Inflammatory macrophage treated with lipopolysaccharide for 1 hour (primary cell): Measurements from ENCODE around the gene CA7.

ENCODE experiments used
- DNase-seq, 2 donors: peaks; one replicate each; pipeline ENCODE4 v3.0.0-alpha.2; 2020 to 2022

Gene CA7

DNA sequence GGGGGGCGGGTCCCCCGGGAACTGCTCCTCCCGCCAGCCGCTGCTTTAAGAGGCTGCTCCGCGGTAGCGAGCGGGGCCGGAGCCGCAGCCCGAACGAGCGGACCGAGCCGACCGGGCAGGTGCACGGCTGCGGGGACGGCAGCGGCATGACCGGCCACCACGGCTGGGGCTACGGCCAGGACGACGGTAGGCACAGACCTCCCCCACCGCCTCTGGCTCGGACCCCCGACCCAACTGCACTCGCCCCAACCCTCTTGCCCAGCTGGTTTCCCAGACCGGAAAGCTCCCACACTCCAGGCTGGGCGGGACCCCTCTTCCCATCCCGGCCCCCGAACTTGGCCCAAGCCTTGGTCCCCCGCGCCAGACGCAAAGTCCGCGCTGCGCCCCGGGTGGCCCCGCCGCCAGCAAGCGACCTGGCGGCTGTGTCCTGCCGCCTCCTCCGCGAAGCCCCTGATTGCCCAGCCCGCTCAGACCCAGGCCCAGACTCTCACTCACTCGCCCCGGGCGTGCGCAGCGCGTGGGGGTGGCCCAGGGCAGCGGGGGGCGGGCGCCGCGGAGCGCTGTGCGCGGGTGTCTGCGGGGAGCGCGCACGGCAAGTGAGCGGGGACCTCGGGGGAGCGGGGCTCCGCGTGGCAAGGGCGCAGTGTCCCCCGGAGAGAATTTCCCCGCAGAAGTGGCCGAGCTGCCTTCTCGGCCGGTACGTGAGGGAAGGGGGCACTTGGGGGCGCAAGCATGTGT is at the start of gene CA7:
Gene CA7 (plus strand): TSS at position 73 of the 738 bp plus-strand sequence. CDS start 74 bp downstream, at position 147.
- no peak for DNase-seq

DNA sequence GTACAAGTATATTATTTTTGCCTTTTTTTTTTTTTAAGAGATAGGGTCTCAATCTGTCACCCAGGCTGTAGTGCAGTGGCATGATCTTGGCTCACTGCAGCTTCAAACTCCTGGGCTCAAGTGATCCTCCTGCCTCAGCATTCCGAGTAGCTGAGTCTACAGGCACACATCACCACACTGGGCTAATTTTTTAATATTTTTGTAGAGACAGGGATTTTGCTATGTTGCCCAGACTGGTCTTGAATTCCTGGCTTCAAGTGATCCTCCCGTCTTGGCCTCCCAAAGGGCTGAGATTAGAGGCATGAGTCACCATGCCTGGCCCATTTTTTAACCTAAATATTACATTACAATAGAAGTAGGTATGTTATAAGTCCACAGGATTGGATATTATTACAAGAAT is 46.1 kb upstream of the CA7 start:
- DNase-seq: no peak

DNA sequence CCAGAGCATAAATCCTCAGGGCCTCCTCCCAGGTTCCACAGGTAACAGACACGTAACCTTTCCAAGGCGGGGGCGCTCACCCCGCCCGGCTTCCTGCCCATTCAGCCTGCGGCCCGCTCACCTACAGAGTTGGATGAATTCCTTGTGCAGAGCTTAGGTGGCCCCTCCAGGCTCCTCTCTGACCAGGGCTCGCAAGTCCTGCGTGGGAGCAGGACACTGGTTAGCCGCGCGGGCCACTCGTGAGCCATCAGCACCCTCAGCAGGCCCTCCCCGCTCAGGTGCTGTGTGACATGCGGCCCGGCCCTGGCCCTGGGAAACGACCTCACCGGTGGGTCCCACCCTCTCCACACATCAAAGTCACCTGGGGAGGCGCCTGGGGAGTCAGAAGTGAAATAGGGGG is 43.4 kb upstream of the CA7 start:
- DNase-seq: no peak

DNA sequence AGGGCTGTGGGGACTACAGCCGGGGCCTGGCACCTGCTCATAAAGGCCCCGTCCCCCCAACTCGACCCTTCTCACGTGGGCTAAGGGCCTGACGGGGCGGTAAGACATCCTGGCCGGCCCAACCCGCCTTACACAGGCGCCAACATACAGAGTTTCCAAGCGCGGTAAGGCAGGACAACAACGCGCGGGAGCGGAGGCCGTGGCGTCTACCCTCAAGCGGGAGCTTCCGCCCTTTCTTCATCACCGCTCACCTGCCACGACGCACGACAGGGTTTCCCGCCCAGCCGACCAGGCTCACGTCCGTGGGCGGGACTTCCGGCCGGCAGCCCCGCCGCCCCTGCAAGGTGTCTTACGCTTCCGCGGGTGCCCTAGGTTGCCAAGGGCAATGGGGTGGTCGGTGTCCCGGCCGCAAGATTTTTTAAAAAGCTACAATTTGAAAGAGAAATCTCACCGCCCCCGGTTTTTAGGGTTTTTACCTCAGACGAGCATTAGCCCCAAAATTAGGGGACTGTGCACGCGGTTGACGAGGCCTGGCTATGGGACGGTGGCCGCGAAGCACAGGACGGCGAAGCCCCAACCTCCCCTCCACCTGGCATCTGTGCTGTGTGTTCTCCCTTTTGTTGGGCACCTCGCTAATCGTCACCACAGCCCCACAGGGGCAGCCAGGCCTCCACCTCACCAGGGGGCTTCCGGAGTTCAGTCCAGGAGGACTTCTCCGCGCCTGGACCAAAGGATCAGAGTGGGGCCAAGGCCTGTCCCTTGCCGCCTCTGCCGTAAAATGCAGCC is 42.7 kb upstream of the CA7 start, which contains the start of gene TERB1:
Gene TERB1 (minus strand): TSS at position 265 of the 786 bp plus-strand sequence. CDS start 4,786 bp downstream, outside the sequence.
- DNase-seq: no peak

DNA sequence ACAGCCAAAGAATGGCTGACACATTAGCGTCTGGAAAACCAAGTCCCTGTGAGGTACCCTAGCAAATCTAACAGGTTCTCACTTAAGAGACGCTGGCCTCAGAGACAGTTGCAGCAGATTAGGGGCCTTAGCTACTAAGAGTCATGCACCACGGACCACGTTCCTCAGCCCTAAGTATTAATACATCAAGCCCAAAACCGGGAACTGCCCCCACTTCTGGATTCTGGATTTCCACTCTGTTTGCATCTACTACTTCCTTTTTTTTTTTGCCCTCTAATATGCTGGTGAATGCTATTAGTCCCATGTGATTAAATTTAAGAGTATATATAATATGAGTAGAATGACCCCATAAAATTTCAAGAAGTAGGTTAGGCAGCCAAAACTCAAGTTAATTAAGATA is 42.1 kb upstream of the CA7 start:
- peak; percentile 23 to 44 for DNase-seq

DNA sequence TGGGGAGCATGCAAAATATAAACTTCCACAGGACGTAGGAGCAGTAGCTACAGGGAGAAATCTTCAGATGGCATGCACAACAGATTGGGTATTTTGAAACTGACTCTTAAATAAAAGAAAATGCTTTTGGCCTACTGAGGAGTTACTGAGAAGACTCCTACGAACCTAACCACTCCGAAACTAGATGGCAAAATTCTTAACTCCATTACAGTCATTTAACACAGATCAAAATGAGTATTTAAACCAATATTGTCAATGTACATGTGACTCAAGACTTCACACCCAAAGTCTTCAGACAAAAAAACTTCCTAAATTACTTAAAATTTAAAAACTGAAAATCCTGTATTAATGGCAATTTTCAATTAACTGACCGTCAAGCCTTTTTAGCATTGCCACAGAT is 34.4 kb upstream of the CA7 start:
- no peak for DNase-seq

DNA sequence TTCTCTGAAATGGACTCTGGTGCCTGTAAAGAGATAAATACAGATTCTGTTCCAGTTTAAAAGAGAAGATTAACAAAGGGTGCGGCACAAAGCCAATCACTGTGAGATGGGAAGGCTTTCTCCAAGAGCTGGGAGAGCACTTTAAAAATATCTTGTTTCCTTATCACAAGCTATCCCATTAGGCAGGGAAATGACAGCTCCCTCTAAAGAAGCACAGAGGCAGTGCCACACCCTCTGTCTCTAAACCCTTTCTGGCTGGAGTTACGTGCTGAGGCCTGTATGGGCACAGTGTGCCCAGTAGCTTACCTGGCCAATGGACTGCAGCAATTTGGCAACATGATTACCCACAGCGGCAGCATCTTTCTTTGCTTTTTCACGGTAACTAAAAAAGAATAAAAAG is 33.8 kb upstream of the CA7 start:
- DNase-seq: no peak

DNA sequence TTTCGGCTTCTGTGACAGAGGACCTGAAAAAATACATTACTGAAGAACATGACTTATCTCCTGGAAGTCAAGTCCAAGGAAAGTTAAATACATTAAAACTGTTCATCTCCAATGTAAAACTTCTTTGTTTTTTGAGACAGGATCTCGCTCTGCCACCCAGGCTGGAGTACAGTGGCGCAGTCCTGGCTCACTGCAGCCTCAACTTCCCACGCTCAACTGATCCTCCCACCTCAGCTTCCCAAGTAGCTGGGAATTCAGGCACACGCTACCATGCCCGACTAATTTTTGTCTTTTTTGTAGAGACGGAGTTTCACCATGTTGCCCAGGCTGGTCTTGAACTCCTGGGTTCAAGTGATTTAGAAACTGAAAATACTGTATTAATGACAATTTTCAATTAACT is 33.2 kb upstream of the CA7 start:
- DNase-seq: no peak

DNA sequence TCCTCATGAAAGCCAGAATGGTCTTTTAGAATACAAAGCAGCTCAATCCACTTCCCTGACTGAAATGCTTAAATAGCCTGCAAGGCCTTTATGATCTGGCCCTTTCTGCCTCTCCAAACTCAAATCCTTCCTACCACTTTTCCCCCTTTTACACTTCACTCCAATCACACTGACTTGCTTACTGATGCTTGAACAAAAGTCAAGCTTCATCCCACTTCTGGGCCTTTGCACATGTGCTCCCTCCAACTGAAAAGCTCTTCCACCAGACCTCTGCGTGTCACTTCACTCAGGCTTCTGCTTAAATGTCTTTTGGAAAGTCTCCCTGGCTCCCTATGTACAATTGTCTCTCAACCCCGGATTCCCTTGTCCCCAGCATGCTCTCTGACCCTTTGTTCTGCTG is 29.5 kb upstream of the CA7 start:
- no peak for DNase-seq

DNA sequence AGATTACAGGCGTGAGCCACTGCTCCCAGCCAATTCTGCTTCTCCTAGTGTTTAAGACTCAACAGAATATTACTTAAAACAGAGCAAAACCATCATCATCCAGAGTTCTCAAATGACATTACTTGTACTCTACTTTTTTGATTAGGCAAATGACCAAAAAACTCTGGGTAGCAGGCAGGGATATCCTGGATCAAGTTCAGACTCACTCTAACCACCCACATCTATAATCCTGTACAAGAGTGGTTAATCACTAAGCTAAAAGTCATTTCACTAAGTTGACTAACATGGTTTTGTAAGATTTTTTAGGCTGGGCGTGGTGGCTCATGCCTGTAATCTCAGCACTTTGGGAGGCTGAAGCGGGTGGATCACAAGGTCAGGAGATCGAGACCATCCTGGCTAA is 20.2 kb upstream of the CA7 start:
- no peak for DNase-seq

DNA sequence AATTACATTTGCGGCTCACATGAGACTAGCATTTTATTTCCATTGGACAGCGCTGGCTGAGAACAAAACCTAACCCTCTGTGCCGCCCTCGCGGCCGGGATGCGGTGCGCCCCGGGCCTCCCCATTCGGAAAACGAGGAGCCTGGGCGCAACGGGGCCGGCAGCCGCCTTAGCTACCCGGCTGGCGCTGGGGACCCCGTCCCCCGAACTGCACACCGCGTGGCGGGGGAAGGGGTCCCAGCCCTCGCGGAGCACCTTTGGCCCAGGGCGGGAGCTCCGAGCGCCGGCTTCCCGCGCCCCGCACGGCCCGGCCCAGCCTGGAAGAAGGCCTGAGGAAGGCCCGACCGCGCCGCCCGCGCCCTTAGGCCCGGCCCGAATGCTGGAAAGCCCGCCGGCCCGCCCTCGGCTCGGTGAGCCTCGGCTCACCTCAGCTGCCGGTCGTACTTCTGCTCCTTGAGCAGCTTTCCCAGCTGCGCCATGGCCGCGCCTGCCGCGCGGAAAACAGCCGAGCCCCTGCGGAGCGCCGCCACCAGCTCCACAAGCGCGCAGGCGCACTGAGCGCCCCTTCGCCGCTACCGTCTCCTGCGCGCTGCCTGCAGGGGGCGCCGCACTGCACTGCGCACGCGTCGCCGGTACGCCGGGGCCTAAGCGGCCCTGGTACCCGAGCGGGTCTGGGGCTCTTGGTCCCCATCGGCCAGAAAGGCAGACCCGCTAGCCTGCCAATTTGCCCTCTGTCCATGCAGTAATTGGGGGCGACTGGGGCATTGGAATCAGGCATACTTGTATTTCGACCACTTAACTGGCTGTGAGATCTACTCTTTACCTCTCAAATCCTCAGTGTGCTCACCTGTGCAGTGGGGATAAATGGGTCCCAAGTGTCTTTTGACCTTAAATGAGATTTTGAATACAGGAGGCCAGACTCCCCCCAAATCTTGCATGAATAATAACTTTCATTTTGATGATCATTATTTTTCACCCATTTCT is 13.5 kb upstream of the CA7 start, which contains the start of gene NAE1:
Gene NAE1 (minus strand): TSS at position 555 of the 983 bp plus-strand sequence. CDS start 77 bp downstream, at position 478.
- peak; percentile 80 to 94 for DNase-seq

DNA sequence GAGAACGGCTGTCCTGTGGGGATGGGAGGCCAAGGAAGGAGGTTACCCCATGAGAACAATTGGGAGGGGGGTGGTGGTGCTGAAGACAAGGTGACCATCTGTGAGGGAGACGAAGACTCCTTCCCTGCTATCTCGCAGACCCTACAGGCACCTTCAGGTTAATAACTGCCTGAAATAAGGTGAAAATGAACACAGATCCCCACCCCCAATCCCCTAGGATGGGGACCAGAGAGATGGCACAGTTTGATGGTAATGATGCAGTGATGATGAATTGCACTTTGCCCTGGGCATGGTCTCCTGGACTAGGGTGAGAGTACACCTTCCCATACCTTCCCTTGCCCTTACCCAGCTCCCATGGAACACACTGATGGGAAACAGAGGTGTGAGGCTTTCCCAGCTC is 12.0 kb upstream of the CA7 start:
- no peak for DNase-seq

DNA sequence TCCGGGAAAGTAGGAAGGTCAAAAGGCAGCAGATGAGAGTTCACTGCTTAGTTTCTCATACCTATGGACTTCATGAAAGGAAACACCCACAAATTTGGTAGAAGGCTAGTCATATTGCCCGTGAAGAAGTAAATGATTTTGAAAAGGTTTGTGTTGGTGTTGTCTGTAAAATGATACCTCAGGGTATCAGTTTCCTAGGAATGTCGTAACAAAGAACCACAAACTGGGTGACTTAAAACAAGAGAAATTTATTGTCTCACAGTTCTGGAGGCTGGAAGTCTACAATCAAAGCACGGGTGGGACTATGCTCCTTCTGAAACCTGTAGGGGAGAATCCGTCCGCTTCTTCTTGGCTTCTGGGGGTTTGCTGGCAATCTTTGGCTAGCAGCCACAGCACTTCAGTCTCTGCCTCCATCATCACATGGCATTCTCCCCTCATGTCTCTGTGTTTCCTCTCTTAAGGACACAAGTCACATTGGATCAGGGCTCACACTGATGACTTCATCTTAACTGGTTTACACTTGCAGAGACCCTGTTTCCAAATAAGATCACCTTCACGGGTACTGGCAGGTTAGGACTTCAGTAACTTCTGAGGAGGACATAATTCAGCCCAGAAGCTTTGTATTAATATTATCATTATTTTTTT is 11.4 kb upstream of the CA7 start:
- DNase-seq: no peak

DNA sequence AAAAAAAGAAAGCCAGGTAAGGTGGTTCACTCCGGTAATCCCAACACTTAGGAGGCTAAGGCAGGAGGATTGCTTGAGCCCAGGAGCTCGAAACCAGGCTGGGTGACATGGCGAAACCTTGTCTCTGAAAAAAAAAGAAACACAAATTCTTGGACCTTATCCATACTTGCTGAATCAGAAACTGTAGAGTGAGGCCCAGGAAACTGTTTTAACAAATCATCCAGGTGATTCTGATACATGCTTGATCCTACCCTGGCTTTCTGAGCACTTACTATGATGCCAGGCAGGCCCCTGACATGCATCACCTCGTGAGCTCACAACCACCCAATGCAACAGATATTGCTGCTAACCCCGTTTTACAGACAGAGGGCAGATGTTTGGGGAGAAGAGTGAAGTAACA is 9.5 kb upstream of the CA7 start:
- no peak for DNase-seq

DNA sequence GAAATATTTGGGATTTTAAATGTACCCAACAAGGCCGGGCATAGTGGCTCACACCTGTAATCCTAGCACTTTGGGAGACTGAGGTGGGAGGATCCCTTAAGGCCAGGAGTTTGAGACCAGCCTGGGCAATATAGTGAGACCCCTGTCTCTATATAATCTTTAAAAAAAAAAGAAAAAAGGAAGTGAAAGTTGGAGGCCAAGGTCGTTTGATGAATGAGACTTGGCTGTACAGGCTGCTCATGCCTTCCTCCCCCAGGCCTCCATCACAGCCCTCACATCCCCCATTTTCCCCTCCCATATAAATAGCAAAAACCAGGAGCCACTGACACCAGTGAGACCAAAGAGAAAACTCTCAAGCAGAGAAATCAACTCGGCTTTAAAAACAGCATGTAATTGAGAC is 3.3 kb upstream of the CA7 start:
- DNase-seq: no peak

DNA sequence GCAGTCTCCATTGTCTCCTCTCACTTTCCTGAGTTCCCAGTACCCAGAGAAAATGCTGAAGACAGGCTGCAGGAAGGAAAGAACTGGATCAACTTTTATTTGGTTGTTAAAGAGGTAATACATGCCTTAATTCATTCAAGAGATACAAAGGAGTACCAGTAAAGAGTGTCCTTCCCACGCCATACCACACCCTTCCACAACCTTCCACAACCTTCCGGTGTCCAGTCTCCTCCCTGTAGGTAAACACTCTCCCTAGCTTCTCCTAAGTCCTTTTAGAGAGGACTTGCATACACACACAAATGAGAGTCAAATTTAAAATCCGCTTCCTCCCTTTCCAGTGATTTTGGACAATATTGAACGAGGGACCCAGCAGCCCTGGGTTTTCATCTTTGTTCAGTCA is 2.8 kb upstream of the CA7 start:
- DNase-seq: no peak

DNA sequence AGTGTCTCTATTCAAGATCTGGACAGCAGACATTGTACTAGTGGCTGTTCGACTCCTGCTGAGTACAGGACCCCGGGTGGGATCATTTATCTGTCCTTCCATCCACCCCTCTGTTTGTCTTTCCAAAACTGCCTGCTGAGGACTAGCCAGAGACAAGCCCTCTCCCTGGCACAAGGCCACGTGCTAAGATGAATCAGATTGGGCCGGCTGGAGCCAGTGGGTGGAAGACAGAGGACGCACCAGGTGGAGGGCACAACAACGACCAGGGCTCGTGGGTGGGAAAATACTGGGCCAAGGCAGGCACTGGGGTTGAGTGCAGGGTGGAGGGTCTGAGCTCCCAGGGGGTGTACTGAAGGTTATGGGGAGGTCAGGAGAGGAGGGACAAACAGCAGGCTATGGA is 1.4 kb upstream of the CA7 start:
- no peak for DNase-seq

DNA sequence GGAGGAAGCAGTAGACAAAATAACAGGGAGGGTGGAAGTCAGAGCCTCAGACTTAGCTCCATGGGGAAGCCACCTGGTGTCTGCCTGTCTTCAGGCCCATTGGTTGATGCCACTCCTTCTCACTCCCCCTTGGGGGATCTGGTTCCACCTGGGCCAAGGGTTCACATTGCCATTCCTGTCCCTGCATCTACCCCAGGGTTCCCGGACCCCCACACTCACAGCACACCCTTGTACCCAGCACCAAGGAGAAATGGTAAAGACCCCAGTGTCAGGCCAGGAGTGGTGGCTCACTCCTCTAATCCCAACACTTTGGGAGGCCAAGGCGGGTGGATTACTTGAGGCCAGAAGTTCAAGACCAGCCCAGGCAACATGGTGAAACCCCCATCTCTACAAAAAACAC is 1.0 kb upstream of the CA7 start:
- DNase-seq: no peak

DNA sequence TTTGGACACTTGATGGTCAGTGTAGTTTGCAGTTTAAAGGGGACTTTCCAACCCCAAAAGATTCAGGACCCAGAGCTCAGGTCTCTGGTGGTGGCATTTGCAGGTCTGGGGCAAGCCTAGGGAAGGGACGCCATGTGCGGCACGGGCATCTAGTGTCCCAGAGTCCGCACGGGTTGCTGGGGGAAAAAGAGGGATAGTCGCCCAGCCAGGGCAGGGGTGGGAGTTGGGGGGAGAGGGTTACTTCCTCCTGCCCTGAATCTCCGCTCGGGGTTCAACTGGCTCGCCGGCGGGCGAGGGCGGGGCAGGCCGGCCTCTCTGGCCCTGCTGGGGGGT is 239 bp upstream of the CA7 start:
- DNase-seq: no peak

DNA sequence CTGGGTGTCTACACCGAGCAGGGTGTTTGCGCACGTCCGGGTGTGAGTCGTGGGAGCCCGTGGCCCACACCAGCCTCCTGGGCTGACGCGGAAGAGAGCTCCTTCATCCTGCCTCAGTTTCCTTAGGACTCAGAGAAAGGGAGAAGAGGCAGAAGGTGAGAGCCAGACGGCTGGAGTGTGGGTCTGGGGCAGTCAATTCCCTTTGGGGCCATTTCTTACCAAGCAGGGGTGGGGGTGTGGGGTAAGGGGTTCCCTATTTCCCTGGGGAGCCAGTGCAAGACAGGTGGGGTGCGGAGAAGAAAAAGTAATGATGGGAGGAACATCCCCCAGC is 831 bp downstream of the CA7 start:
- no peak for DNase-seq

DNA sequence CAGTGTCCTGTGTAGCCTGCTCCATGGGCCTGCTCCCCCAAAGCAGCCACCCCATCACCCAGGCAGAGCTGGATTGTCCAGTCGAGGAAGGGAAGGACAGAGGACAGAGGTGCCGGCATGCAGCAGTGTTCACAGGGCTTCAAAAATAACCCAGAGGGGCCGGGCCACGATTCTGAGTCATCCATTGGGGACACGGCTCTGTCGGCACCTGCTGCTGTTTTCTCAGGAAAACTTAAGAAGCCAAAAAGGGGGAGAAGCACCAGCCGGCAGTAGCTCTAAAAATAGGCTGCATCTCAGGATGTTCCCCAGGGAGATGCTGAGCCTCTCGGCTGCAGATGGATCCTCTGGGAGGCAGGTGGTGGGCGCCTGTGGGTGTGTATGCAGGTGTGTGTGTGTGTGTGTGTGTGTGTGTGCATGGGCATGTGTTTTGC is 1.6 kb downstream of the CA7 start:
- no peak for DNase-seq

DNA sequence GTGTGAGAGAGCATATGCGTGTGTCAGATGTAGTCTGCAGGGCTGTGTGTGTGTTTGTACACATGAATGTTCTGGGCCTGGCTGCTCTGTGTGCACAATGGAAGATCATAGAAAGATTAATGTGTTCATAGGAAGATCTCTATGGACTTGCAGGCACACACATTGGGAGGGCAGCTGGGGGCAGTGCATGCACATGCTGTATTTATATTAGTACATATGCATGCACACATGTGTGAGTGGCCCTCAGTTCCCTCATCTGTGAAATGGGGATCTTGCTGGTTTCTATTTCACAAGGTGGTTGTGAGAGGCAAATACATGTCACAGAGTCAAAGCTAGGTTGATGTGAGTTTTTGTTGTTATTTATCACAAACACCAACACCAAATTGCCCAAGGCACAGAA is 2.1 kb downstream of the CA7 start:
- no peak for DNase-seq

DNA sequence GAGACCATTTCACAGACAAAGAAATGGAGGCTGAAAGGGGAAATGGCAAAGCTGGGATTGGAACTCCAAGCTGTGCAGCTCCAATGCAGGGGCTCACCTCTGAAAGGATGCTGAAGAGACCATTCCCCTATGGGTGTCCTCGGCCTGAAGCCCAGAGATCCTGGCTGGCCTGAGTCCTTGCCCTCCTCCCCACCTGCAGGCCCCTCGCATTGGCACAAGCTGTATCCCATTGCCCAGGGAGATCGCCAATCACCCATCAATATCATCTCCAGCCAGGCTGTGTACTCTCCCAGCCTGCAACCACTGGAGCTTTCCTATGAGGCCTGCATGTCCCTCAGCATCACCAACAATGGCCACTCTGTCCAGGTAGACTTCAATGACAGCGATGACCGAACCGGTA is 2.6 kb downstream of the CA7 start:
- DNase-seq: no peak
